CD4-positive, alpha-beta T cell (primary cell): ENCODE results near the gene RPN2. TPM values are rescaled to one million over a fixed set of nuclear protein-coding genes. Genes with fewer than 3 reads are reported as not detected.

ENCODE experiments used
- ATAC-seq: fragments of 200-7000 bp; cut with Tn5 transposase; one replicate; pipeline ENCODE4 v1.10.0; 2022; ENCODE audit warnings: mild to moderate bottlenecking; ENCODE audit not compliant: poor library complexity
- CTCF ChIA-PET: fragments of 350-600 bp; sonication (Branson Sonifier 250); formaldehyde crosslinking; loops from one replicate; lab custom pipeline; 2021; ENCODE audit warnings: antibody characterized with exemption, inconsistent platforms; lab: Charles Lee
- POLR2A ChIA-PET: fragments of 350-600 bp; sonication (Branson Sonifier 250); formaldehyde crosslinking; loops from one replicate; lab custom pipeline; 2021; ENCODE audit warnings: antibody characterized with exemption, inconsistent platforms; lab: Charles Lee
- DNase-seq, 14 experiments: peaks; one replicate each; pipeline ENCODE4 v3.0.0-alpha.2; 2013 to 2020; ENCODE audit warnings: mixed read lengths in 2 of 14
- H3K27ac ChIP-seq, 2 donors: one replicate each; pipeline versions ENCODE4 v1.5.1 to v1.7.0; 2013; ENCODE audit warnings: low read length in 2 of 2, low read depth in 1 of 2, mild to moderate bottlenecking in 1 of 2
- H3K27me3 ChIP-seq, 2 experiments: 1 replicate in 1 of 2; 2 replicates in 1 of 2; pipeline versions ENCODE4 v1.6.1 to v1.7.0; 2013; ENCODE audit warnings: low read length in 2 of 2, control low read depth in 1 of 2, mild to moderate bottlenecking in 1 of 2, moderate library complexity in 1 of 2; ENCODE audit not compliant: insufficient read depth in 2 of 2, control insufficient read depth in 1 of 2
- H3K36me3 ChIP-seq: one replicate; pipeline ENCODE4 v1.6.1; 2013; ENCODE audit warnings: low read length, control low read depth; ENCODE audit not compliant: insufficient read depth
- H3K4me1 ChIP-seq: one replicate; pipeline ENCODE4 v1.6.1; 2013; ENCODE audit warnings: low read length, control low read depth; ENCODE audit not compliant: insufficient read depth
- H3K4me3 ChIP-seq: one replicate; pipeline ENCODE4 v1.5.1; 2013; ENCODE audit warnings: mild to moderate bottlenecking, low read length, moderate library complexity
- H3K9me3 ChIP-seq, 2 experiments: 1 replicate in 1 of 2; 2 replicates in 1 of 2; pipeline versions ENCODE4 v1.6.1 to v1.7.0; 2013; ENCODE audit warnings: low read length in 2 of 2, mild to moderate bottlenecking in 2 of 2, control low read depth in 1 of 2, moderate library complexity in 1 of 2; ENCODE audit not compliant: control insufficient read depth in 1 of 2, insufficient read depth in 1 of 2
- H3K27ac Mint-ChIP-seq: one replicate; pipeline ENCODE4 v1.8.0; 2020; ENCODE audit warnings: mixed read lengths
- H3K27me3 Mint-ChIP-seq: one replicate; pipeline ENCODE4 v1.8.0; 2021; ENCODE audit warnings: mixed read lengths
- H3K36me3 Mint-ChIP-seq: one replicate; pipeline ENCODE4 v1.8.0; 2021; ENCODE audit warnings: low read depth, mixed read lengths
- H3K4me1 Mint-ChIP-seq: one replicate; pipeline ENCODE4 v1.8.0; 2021; ENCODE audit warnings: low read depth, mixed read lengths
- H3K4me3 Mint-ChIP-seq: one replicate; pipeline ENCODE4 v1.8.0; 2020; ENCODE audit warnings: mild to moderate bottlenecking, mixed read lengths
- H3K9me3 Mint-ChIP-seq: one replicate; pipeline ENCODE4 v1.8.0; 2020; ENCODE audit warnings: mixed read lengths
- intact Hi-C, 2 experiments: fragments of 100-400 bp; cut with DNase I in 1 of 2; cut with micrococcal nuclease in 1 of 2; formaldehyde crosslinking; loops; one replicate each; pipeline versions ENCODE4 v1.15.1 to v1.9.0; 2023 to 2025; cut with DNase I, micrococcal nuclease
- total RNA-seq, 174 experiments: library from RNA in 2 of 174; stranded (reverse) in 2 of 174; gene quantifications; one replicate each; pipeline ENCODE4 v1.2.3 and lab custom pipeline; 2021 to 2026
- TF ChIP-seq, protein P1 (sequence below): fragments of 200-600 bp; IDR thresholded peaks from one replicate; pipeline ENCODE4 v1.8.0; 2022; ENCODE audit warnings: antibody characterized with exemption, mild to moderate bottlenecking

Gene RPN2
- total RNA-seq, 2 experiments from 2014 or later = 62.8 to 65.8 TPM

- intact Hi-C loops = no loop called here
Observed at GRCh38 chr20:37152284-37152683, 26.8 kb upstream of the RPN2 start.

DNA sequence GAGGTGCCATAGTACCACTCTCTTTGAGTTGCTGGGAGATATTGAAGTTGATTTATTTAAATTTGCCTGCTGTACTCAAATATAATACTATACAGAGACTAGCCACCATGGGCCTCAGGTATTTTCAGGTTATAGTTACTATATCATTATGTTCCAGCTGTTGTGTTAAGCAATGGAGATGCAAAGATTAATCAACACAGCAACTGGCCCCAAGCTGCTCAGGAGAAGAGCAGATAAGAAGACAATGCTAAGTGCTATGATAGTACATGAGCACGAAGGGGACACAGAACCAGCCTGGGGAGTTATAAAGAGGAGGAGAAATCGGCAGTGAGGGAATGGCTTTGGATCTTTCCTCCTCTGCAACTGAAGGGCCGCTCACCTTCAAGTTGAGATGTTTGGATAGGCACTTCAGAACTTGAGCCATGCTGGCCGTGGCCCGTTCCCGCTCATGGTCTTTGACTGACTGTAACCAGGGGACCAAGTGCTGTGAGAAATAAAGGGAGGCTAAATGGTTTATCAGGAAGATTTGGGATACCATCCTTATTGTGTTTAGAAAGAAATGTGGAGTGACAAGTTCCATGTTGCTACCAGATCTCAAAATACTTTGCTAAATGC is 24.3 kb upstream of the RPN2 start:
- Histone ChIP-seq H3K27ac (no peak overlapping the region), H3K27me3 (no peaks in the 10 kb centered on the region), H3K4me1 (no peaks in the 10 kb centered on the region), H3K36me3 (no peaks in the 10 kb centered on the region), H3K9me3 (peaks cover 0 to 4% of the 10 kb centered on the region in 2 experiments), H3K4me3 (no peak overlapping the region)
- Mint-ChIP-seq H3K27me3 (no peaks in the 10 kb centered on the region), H3K4me1 (no peaks in the 10 kb centered on the region), H3K36me3 (no peaks in the 10 kb centered on the region), H3K4me3 (no peak overlapping the region), H3K27ac (no peak overlapping the region), H3K9me3 (no peaks in the 10 kb centered on the region)
- TF ChIP-seq, protein P1, sequence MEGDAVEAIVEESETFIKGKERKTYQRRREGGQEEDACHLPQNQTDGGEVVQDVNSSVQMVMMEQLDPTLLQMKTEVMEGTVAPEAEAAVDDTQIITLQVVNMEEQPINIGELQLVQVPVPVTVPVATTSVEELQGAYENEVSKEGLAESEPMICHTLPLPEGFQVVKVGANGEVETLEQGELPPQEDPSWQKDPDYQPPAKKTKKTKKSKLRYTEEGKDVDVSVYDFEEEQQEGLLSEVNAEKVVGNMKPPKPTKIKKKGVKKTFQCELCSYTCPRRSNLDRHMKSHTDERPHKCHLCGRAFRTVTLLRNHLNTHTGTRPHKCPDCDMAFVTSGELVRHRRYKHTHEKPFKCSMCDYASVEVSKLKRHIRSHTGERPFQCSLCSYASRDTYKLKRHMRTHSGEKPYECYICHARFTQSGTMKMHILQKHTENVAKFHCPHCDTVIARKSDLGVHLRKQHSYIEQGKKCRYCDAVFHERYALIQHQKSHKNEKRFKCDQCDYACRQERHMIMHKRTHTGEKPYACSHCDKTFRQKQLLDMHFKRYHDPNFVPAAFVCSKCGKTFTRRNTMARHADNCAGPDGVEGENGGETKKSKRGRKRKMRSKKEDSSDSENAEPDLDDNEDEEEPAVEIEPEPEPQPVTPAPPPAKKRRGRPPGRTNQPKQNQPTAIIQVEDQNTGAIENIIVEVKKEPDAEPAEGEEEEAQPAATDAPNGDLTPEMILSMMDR = no peak
- ATAC-seq (no peak), DNase-seq (no peak)
- ChIA-PET CTCF (no interaction called here), POLR2A (no interaction called here)
- intact Hi-C loops = no loop called here

More at GRCh38 chr20:37152284-37152683, 26.8 kb upstream of the RPN2 start:
- Mint-ChIP-seq H3K4me3 (no peak overlapping the region), H3K9me3 (no peaks in the 10 kb centered on the region), H3K4me1 (no peaks in the 10 kb centered on the region), H3K36me3 (no peaks in the 10 kb centered on the region), H3K27ac (no peak overlapping the region), H3K27me3 (no peaks in the 10 kb centered on the region)
- no peaks in the 10 kb centered on the region for H3K27me3 ChIP-seq
- no peak overlapping the region for H3K27ac ChIP-seq
- no peaks in the 10 kb centered on the region for H3K36me3 ChIP-seq
- POLR2A ChIA-PET = interaction anchor here (0.6 kb wide), 1 partner anchor 186 kb away, joined by 3 read pairs; no protein-coding TSS in a partner anchor
- H3K4me3 ChIP-seq = no peak overlapping the region
- ATAC-seq = no peak
- peaks cover 0 to 4% of the 10 kb centered on the region in 2 experiments for H3K9me3 ChIP-seq
- CTCF ChIA-PET = no interaction called here
- no peaks in the 10 kb centered on the region for H3K4me1 ChIP-seq
- TF ChIP-seq, protein P1 = no peak
- no peak for DNase-seq

DNA sequence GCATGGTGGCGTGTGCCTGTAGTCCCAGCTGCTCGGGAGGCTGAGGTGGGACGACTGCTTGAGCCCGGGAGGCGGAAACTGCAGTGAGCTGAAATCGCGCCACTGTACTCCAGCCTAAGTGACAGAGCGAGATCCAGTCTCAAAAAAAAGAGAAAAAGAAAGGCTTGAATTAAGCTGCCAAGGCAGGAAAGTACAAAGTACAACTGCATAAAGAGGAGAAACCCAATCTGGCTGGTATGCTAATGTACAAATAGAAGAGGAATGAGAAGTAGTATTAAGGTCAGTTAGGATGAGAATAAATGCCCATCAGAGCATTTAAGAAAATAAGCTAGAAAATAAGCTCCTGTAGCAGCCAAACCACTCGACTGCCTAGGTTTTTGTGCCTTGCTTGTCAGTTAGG is 23.1 kb upstream of the RPN2 start:
- no peaks in the 10 kb centered on the region for H3K36me3 Mint-ChIP-seq
- H3K27ac Mint-ChIP-seq = no peak overlapping the region
- intact Hi-C loops = no loop called here
- no peak for DNase-seq
- H3K4me3 Mint-ChIP-seq = no peak overlapping the region
- no peaks in the 10 kb centered on the region for H3K9me3 Mint-ChIP-seq
- no peaks in the 10 kb centered on the region for H3K4me1 Mint-ChIP-seq
- ChIA-PET POLR2A (no interaction called here), CTCF (no interaction called here)
- no peak overlapping the region for H3K27ac ChIP-seq
- H3K9me3 ChIP-seq = no peaks in the 10 kb centered on the region
- H3K4me3 ChIP-seq = no peak overlapping the region
- H3K27me3 Mint-ChIP-seq = no peaks in the 10 kb centered on the region
- no peaks in the 10 kb centered on the region for H3K36me3 ChIP-seq
- no peak for ATAC-seq
- H3K27me3 ChIP-seq = no peaks in the 10 kb centered on the region
- no peaks in the 10 kb centered on the region for H3K4me1 ChIP-seq
- TF ChIP-seq, protein P1 = no peak
